Hepatocyte (in vitro differentiated cells): ENCODE data around the gene RND1.

Source experiments
- CTCF ChIP-seq: fragments of 200-600 bp; sonication (generic); IDR thresholded peaks from 2 replicates; pipeline ENCODE4 v1.5.1; 2016; ENCODE audit warnings: antibody characterized with exemption, mild to moderate bottlenecking; ENCODE audit not compliant: poor library complexity
- EZH2 ChIP-seq: fragments of 200-600 bp; sonication (generic); IDR thresholded peaks from 2 replicates; pipeline ENCODE4 v1.6.1; 2016; ENCODE audit warnings: antibody characterized with exemption, mild to moderate bottlenecking, borderline replicate concordance

GRCh38 chr12:48852734-48853688, 12.7 kb downstream of the RND1 start:
- peak; percentile 84 for TF ChIP-seq CTCF
- no peak for TF ChIP-seq EZH2
